Measurements from ENCODE around the gene ELOVL5.
A peak's percentile ranks its signal among the peaks of the same experiment; 100 is the strongest.
"Not testable (repeated sequence)": the region's sequence is repeated elsewhere in the genome, so short reads cannot be mapped to it uniquely, and the experiment has no call there.

Gene ELOVL5, protein sequence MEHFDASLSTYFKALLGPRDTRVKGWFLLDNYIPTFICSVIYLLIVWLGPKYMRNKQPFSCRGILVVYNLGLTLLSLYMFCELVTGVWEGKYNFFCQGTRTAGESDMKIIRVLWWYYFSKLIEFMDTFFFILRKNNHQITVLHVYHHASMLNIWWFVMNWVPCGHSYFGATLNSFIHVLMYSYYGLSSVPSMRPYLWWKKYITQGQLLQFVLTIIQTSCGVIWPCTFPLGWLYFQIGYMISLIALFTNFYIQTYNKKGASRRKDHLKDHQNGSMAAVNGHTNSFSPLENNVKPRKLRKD

DNA sequence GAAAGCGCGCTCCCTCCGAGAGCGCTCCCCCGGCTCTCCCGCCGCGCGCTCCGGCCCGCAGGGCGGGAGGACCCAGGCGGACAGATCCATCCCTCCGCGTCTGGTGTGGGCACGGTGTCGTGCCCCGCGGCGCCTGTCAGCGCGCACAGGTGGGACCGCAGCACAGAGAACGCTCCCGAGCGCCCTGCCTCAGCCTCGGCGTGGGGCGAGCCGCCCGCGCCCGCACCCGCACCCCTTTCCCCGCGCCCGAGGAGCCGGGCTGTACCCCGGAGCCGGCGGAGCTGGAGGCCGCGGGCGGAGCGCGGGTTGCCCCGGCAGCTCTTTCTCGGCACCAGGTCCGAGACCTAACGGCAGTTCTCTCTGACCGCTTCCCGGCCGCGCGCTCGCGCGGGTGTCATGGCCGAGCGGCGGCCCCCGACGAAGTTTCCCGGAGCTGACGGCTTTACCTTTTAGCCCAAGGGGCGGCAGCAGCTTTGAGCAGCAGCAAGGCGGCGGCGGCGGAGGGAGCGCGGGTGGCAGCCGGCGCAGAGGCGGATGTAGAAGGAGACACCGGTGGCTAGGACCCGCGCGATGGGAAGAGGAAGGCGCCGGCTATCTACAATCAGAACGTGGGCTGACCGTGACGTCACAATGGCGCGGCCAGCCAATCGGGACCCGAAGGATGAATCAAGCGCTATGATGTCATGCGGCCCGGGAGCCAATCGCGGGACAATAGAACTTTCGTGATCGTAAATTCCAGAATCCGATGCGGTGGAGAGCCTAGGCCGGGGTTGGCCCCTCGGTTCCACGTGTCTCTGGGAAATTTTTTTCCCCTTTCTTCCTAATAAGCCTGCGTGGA is at the start of gene ELOVL5:
Gene ELOVL5 (minus strand): TSS at position 580 of the 838 bp plus-strand sequence. CDS start 53,251 bp downstream, outside the sequence.
- peak; percentile 92 to 94 for DNase-seq (ENCODE audit: low read depth in 2 of 2)

DNA sequence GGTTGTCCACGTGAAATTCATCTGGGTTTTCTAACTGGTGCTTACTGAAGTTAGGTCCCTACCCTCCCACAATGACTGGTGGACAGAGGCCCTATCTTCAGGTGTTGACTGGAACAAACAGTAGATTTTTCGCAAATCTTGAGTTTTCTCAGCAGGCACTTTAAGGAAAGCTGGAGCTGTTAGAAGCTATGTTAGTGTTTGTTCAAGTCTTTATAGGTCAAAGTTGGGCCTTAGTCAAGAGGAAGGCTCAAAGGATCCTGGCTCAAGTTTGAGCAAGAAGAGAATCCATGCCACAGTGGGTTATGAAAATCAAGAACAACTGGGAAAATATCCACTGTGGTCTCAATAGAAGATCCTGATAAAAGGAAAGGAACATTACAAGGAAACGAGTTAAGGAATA is 48.5 kb upstream of the ELOVL5 start:
- no peak for DNase-seq (ENCODE audit: low read depth in 2 of 2)

DNA sequence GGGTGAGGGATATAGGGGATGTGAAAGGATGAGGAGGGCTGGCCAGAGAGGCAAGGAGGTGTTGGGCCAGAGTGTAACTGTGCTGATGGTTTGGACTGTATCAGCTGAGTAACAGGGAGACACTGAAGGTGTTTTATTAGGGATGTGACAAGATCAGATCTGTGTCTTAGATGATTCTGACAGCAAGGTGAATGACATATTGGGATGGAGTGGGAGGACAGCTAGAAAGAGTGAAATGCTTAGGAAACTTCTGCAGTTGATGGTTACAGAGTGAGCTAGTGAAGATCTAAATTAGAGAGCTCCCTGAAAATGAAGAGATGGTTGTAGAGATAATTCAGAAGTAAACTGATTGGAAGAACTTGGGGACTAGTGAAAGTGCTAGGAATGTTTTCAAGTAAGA is 47.2 kb upstream of the ELOVL5 start:
- DNase-seq (ENCODE audit: low read depth in 2 of 2) = no peak

DNA sequence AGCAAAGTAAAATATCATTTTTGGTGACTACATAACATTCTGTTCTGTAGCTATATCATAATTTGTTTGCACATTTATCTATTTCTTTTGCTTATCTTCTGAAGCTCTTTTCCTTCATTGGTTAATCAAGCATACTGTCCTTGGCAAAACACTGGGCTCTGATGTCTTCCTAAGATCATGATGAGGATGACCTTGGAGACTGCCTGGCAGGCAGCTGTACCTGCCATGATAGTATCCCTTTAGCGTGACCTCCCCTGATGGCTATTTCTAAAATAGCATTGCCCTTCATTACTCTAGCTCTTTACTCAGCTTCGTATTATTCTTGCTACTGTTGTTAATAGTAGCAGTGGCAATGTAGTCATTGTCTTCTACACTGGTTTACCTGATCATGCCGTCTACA is 46.0 kb upstream of the ELOVL5 start:
- DNase-seq (ENCODE audit: low read depth in 2 of 2) = no peak

DNA sequence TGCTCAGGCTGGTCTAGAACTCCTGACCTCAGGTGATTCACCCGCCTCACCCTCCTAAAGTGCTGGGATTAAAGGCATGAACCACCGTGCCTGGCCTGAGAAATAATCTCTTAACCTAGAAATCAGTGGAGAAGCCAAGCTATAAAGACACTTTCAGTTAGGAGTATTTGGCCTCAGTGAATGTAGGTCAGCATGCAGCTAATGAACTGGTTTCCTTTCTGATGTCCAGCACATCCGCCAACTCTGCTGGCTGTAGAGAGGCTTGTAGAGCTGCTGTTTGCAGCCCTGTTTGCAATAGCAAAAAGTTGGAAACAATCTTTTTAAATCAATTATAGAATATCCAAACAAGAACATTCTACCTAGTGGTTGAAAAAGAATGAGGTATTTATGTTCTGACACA is 42.4 kb upstream of the ELOVL5 start:
- no peak for DNase-seq (ENCODE audit: low read depth in 2 of 2)

DNA sequence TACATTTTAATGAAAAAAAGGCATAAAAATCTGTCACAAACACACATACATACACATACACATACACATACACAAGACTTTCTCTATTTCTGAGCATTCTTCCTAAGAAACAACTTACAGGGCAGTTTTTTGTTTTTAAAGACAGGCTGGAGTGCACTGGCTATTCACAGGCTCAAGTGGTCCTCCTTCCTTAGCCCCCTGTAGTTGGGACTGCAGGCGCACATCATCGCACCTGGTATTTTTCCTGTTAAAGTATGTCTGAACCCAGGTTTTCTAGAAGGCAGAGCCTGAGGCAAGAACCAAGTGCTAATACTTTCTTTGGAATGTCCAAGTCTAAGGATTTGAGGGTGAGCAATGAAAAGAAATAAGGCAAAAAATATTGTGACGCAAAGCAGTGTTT is 41.3 kb upstream of the ELOVL5 start:
- no peak for DNase-seq (ENCODE audit: low read depth in 2 of 2)

DNA sequence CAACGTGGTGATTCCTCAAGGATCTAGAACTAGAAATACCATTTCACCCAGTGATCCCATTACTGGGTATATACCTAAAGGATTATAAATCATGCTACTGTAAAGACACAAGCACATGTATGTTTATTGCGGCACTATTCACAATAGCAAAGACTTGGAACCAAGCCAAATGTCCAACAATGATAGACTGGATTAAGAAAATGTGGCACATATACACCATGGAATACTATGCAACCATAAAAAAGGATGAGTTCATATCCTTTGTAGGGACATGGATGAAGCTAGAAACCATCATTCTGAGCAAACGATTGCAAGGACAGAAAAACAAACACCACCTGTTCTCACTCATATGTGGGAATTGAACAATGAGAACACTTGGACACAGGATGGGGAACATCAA is 39.9 kb upstream of the ELOVL5 start:
- not testable (repeated sequence) for DNase-seq (ENCODE audit: low read depth in 2 of 2)

DNA sequence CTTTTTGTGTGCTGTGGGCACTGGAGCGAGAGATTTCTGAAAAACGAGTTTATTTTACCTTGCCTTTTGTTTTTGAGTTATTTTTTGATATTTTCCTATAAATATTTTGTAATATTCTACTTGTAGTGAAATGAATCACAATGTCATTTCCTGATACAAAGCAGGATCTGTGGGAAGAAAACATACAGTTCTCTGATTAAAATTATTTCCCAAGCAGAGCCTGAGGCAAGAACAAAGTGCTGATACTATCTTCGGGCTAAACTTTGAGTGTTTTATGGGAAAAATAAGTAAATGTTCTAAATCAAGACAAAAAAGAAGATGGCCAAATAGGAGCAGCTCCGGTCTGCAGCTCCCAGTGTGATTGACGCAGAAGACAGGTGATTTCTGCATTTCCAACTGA is 33.7 kb upstream of the ELOVL5 start:
- DNase-seq (ENCODE audit: low read depth in 2 of 2) = no peak

DNA sequence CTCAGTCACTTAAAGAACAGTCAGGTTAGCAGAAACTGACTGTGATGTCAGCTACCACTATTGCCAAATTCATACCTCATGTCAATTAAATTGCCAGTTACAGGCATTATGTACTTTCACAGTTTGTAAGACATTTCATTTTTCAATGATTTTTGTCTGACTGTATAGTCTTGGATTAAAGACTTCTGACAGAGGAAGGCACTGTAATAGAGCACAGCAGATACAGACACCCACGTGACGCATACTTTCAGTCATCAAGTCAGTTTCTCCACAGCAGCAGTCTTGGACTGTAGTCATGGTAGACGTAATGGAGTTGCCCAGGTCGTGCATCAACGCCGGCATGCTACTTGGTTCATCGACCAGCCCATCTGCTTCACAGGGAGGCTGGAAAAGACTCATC is 29.5 kb upstream of the ELOVL5 start:
- no peak for DNase-seq (ENCODE audit: low read depth in 2 of 2)

DNA sequence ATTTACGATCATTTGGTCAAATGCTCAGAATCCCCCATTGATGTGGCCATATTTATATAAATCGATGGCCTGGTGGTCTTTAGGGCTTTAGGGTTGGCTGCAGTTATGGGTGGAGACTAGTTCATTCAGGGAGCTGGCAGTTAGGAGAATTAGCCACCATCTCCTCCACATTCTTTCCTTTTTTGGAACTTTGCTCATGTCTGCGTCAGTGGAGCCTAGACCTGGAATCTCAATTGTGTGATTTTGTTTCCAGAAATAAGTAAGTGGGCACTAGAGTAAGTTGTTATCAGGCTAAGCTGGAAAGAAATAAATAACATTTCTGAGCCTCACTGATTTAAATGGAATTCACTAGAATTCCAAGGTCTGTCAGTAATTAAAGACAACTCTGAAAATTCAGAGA is 29.0 kb upstream of the ELOVL5 start:
- DNase-seq (ENCODE audit: low read depth in 2 of 2) = no peak

DNA sequence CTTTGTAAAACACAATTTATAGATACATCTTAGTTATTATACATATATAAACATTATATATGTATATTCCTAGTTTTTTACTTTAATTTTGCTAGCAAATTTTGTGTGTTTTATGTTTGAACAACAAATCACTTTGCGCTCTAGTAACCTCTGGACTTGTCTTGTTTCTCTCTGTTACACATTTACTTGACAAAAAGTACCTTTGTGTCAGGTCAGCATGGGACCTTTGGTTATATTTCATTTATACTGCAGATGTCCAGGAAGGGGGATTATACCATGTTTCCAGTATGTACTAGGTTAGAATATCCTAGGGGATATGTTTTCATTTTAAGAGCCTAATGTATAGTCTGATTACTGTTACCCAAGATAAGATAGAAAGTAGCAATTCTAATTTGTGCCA is 28.5 kb upstream of the ELOVL5 start:
- no peak for DNase-seq (ENCODE audit: low read depth in 2 of 2)

DNA sequence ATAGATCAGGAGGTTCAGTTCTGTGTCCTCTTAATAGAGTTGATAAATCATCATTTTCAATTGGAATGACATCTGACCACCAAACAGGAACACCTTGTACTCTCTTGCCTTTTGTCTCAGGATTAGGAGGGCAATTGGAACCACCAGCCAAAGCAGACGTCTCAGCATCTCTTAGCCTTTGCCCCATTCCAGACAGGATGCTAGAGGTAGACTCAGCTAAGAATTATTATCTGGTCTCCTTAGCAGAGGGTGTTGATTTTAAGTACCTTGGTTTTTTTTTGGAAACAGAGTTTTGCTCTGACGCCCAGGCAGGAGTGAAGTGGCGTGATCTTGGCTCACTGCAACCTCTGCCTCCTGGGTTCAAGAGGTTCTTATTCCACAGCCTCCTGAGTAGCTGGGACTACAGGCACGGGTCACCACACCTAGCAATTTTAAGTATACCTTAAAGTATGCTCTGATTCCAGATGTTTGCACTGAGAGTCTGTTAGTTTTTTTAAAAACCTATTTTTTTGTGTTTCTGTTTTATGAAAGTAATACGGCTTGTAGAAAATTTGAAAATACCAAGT is 28.0 kb upstream of the ELOVL5 start:
- no peak for DNase-seq (ENCODE audit: low read depth in 2 of 2)

DNA sequence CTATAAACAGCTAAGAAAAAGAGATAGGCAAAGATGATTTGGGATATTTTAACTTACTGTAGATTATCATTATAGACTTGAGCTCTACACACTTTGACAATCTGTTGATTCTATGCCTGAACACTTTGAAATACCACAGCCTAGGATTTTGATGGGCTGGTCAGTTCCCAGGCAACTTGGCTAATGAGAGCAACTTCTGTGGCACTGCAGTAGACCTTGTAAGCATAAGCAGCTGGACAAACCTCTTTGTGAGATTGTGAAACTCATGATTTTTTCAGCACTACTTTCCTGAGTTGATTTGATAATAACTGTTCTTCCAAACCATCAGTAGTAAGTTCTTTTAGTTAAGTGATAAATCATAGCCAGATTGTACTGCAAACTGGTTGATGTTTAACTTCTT is 27.1 kb upstream of the ELOVL5 start:
- DNase-seq (ENCODE audit: low read depth in 2 of 2) = no peak

DNA sequence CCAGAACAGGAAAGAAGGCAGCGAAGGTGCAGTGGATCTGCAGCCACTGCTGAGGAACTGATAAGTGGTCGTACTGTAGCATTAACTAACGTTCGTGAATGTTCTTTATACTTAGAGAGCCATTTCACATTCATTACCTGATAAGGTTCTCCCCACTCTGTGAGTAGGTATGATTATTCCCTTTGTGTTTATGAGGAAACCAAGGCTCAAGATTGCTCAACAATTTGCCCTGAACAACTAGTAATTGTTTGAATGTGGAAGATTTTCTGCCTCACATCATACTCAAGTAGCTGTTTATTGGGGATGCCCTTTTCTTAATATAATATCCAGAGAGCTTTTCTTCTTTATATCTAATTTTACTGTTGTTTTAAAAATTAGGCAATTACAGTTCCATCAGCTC is 24.9 kb upstream of the ELOVL5 start:
- no peak for DNase-seq (ENCODE audit: low read depth in 2 of 2)

DNA sequence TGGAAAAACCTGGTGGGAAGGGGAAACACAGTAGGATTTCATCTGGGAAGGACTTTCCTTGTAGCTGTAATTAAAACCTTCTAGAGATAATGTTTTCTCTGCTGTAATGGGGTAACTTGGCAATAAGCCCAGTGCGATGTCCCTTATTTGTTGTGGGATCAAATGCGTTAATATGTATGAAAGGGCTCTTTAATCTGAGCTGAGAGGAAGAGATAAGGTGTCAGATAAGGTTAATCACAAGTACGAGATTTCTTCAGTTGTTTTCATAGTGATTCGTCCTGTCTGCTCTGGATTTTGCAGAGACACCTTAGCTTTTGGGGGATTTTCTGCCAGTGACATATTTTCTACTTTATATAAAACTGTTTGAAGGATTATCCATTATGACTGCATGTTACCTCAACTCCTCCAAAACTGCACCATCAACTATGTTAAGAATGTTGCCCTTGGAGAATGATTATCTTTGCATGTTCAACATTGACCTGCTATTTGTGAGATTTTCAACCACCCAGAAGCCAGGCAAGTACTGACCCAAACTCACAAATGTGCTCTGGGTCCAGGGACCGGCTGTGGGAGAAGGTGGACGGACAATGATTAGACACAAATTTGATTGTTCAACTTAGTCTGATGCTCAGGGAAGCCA is 21.2 kb upstream of the ELOVL5 start:
- no peak for DNase-seq (ENCODE audit: low read depth in 2 of 2)

DNA sequence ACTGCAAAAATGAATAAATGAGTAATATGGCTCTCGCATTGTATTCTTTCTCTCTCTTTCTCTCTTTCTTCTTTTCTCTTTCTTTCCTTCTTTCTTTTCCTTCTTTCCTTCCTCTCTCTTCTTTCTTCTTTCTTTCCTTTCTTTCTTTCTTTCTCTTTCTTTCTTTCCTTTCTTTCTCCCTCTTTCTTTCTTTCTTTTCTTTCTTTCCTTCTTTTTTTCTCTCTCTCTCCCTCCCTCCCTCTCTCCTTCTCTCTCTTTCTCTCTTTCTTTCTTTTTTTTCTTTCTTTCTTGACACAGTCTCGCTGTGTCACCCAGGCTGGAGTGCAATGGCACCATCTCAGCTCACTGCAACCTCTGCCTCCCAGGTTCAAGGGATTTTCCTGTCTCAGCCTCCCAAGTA is 20.3 kb upstream of the ELOVL5 start:
- DNase-seq (ENCODE audit: low read depth in 2 of 2) = no peak

DNA sequence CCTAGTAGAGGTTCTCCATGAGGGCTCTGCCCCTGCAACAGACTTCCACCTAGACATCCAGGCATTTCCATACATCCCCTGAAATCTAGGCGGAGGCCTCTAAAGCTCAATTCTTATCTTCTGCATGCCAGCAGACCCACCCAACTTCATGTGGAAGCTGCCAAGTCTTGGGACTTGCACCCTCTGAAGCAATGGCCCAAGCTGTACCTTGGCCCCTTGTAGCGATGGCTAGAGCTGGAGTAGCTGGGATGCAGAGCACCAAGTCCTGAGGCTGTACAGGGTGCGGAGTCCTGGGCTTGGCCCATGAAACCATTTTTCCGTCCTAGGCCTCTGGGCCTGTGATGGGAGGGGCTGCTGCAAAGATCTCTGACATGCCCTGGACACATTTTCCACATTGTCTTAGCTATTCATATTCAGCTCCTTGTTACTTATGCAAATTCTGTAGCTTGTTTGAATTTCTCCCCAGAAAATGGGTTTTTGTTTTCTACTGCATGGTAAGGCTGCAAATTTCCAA is 17.4 kb upstream of the ELOVL5 start:
- no peak for DNase-seq (ENCODE audit: low read depth in 2 of 2)

DNA sequence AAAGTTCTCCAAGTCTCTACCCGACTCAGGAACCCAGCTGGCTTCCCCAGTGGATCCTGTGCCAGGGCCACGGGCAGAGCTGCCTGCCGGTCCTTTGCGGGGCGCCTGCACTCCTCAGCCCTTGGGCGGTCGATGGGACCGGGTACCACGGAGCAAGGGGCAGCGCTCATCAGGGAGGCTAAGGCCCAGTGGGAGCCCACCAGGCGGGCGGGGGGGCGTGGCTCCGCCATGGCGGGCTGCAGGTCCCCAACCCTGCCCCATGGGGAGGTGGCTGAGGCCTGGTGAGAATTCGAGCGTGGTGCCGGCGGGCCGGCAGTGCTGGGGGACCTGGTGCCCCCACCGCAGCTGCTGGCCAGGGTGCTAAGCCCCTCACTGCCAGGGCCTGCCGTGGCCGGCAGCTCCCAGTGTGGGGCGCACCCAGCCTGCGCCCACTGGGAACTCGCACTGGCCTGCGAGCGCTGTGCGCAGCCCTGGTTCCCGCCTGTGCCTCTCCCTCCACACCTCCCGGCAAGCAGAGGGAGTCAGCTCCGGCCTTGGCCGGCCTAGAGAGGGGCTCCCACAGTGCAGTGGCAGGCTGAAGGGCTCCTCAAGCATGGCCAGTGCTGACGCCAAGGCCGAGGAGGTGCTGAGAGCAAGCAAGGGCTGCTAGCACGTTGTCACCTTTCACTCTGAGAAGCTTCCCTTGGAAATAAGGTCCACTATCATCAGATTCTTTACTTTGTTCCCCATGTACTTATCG is 14.8 kb upstream of the ELOVL5 start:
- no peak for DNase-seq (ENCODE audit: low read depth in 2 of 2)

DNA sequence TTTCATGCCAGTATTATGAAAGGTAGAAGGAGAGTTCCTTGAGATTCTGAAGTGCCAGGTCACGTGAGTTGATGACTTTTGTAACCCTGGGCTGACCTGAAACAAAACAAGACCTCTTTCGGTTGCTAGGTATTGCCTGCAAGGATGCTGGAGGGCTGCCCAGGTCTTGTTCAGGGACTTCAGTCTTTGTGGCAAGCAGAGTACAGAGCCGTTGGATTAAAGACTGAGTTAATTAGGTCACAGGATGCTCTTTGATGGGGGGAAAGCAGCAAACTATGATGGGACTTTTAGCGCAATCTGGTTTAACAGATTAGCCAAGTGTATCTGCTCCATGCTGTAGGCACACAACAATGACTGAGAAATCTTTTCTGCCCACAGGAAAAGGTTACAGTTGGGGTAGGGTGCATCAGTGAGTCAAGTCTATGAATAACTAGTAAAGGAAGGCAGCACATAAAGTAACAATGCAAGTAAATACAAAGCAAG is 12.8 kb upstream of the ELOVL5 start:
- DNase-seq (ENCODE audit: low read depth in 2 of 2) = no peak

DNA sequence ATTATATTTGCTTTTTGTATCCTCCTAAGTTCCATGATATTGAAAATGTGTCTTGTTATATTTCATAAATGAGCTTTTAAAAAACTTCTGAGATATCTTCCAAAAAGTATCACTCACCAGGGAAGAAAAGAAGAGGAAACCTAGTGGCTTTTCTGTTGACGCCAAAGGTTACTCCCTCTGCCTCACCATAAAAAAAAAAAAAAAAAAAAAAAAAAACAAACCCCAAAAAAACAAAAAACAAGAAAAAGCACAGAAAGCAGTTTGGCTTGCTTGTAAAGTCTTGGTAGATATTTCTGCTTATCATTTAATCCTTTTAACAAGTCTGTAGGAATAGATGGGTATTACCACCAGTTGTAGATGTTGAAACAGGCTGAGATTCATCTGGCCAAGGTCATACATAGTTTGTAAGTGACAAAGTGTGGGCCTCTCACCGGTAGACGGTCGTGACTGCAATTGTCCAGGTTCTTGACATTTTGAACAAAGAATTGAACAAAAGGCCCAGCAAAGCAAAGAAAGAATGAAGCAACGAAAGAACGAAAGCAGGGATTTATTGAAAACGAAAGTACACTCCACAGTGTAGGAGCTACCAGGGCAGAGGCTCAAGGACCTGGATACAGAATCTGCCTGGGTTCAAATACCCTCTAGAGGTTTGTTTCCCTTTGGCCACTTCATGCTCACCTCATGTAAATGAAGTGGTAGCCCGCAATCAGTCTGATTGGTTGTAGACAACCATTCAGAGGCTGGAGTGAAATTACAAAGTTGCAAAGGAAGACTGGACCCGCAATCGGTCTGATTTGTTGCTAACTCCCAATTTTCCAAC is 11.6 kb upstream of the ELOVL5 start:
- no peak for DNase-seq (ENCODE audit: low read depth in 2 of 2)

DNA sequence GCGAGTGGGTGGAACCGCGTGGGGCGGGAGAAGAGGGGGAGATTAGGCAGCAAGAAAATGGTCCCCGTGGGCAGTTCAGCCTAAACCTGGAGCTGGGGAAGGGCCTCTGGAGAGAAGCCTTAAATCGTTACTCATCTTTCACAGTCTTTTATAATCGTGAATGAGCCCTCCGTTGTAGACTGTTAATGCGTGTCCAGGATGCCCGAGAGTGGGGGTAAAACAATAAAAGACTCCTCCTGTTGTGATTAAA is 11.0 kb upstream of the ELOVL5 start:
- DNase-seq (ENCODE audit: low read depth in 2 of 2) = no peak
